K562 (cell line): ENCODE measurements around the gene HARS1. TPM values are rescaled to one million over a fixed set of nuclear protein-coding genes. Genes with fewer than 3 reads are reported as not detected.

ENCODE experiments used
- BMI1 ChIP-seq: fragments of 150-350 bp; IDR thresholded peaks from 2 replicates; pipeline ENCODE4 v1.6.1; 2014; ENCODE audit warnings: low read length
- KHSRP ChIP-seq: fragments of 450-650 bp; IDR thresholded peaks from 2 replicates; pipeline ENCODE4 v1.6.1; 2017
- SMARCA5 ChIP-seq: fragments of 450-650 bp; IDR thresholded peaks from 2 replicates; pipeline ENCODE4 v1.6.1; 2016
- TAL1 ChIP-seq: fragments of 450-650 bp; IDR thresholded peaks from 2 replicates; pipeline ENCODE4 v1.6.1; 2016; ENCODE audit warnings: mild to moderate bottlenecking
- ZNF124 ChIP-seq: sonication (generic); formaldehyde crosslinking; IDR thresholded peaks from 2 replicates; pipeline ENCODE4 v1.8.1; 2022; ENCODE audit warnings: missing genetic modification reagents
- ZNF707 ChIP-seq: fragments of 250-450 bp; sonication (Bioruptor Pico); conservative IDR thresholded peaks from 2 replicates; pipeline ENCODE4 v1.8.0; 2022; ENCODE audit warnings: inconsistent platforms, mild to moderate bottlenecking, moderate library complexity
- polyA plus RNA-seq, 8 experiments: library from polyadenylated mRNA; depleted of rRNA in 4 of 8; stranded (reverse) in 5 of 8; unstranded in 3 of 8; fragments of >200 nt; fragmentation: Nextera tagmentation in 2 of 8; fragmentation: Illumina TruSeq in 1 of 8; extraction: Ambion mirVana in 2 of 8; extraction: Trizol in 1 of 8; gene quantifications; 2 replicates each; pipeline versions ENCODE4 v1.2.1 to v1.2.3, GENCODE V29; 2011 to 2014; ENCODE audit warnings: inconsistent platforms in 1 of 8, missing spikeins in 1 of 8
- total RNA-seq, 7 experiments: library from RNA; depleted of rRNA in 6 of 7; stranded (reverse); fragments of >200 nt in 6 of 7; fragmentation: Illumina TruSeq in 2 of 7; extraction: Trizol in 2 of 7; gene quantifications; 2 replicates each; pipeline versions ENCODE4 v1.2.1 to v1.2.3, GENCODE V29; 2011 to 2021; ENCODE audit warnings: low replicate concordance in 1 of 7
- TF ChIP-seq, protein P1 (sequence below): fragments of 450-650 bp; IDR thresholded peaks from 2 replicates; pipeline ENCODE4 v1.6.1; 2016; ENCODE audit warnings: mild to moderate bottlenecking, moderate library complexity
- TF ChIP-seq, protein P2 (sequence below), 2 experiments: IDR thresholded peaks in 1 of 2; conservative IDR thresholded peaks in 1 of 2; 2 replicates each; pipeline ENCODE4 v1.6.1; 2016; ENCODE audit warnings: low read depth in 2 of 2, mild to moderate bottlenecking in 1 of 2, missing compliant biosample characterization in 1 of 2, missing genetic modification characterization in 1 of 2, moderate library complexity in 1 of 2
- TF ChIP-seq, protein P3 (sequence below): sonication (generic); formaldehyde crosslinking; IDR thresholded peaks from 2 replicates; pipeline ENCODE4 v1.4.0; 2020; ENCODE audit warnings: mild to moderate bottlenecking, missing genetic modification reagents

Gene HARS1
- total and polyA plus RNA-seq, 9 of the 15 experiments (the other 6 are each of a cell fraction or from before 2014, with no cell fraction given), result 13.5 to 88.5 (median 75.2) TPM

DNA sequence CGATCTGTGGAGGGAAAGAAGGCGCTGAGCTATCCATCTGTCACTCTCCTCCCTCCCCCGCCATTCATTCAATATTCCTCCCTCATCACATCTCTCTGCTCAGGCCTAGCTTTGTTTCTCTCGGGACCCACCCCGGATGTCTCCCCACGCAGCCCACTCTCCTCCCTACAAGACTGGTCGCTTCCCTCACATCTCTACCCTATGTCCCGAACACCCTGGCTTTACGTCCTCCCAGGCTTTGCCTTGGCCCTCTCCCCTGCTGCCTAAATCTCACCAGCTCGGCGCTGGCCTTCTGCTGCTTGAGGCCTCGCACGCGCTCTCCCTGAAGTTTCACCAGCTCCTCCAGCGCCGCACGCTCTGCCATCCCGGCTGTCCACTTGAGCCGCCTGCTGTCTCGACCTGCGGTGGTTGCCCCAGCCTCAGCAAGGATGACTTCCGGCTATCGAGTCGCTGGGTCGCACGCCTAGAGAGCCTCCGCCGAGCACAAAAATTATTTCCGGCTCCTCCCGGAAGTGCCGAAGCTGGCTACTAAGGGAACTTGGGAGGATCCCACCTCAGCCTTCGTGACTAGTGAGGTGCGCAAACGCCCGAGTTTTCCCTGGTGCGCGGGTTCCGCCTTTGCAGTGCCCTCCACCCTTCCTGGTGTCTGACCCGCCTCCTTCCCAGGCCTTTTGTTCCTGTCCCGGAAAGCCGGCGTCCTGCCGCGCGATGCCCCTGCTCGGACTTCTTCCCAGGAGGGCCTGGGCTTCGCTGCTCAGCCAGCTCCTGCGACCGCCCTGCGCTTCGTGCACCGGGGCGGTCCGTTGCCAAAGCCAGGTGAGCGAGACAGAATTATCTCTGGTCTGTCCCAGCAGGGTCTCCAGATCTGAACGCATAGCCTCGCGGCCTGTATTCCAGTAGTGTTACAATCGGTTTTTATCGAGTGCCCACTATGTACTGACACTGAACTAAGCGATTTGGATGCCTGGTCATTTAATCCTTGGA, at the start of gene HARS1, which contains the start of gene HARS2 (continued):
- TF ChIP-seq ZNF707 (no peak), TAL1 (no peak), ZNF124 (no peak), KHSRP (peak; percentile 43; the same call in 1 of the 2 replicates), BMI1 (no peak), SMARCA5 (peak; percentile 73; the same call in 1 of the 2 replicates)
- TF ChIP-seq, protein P1, sequence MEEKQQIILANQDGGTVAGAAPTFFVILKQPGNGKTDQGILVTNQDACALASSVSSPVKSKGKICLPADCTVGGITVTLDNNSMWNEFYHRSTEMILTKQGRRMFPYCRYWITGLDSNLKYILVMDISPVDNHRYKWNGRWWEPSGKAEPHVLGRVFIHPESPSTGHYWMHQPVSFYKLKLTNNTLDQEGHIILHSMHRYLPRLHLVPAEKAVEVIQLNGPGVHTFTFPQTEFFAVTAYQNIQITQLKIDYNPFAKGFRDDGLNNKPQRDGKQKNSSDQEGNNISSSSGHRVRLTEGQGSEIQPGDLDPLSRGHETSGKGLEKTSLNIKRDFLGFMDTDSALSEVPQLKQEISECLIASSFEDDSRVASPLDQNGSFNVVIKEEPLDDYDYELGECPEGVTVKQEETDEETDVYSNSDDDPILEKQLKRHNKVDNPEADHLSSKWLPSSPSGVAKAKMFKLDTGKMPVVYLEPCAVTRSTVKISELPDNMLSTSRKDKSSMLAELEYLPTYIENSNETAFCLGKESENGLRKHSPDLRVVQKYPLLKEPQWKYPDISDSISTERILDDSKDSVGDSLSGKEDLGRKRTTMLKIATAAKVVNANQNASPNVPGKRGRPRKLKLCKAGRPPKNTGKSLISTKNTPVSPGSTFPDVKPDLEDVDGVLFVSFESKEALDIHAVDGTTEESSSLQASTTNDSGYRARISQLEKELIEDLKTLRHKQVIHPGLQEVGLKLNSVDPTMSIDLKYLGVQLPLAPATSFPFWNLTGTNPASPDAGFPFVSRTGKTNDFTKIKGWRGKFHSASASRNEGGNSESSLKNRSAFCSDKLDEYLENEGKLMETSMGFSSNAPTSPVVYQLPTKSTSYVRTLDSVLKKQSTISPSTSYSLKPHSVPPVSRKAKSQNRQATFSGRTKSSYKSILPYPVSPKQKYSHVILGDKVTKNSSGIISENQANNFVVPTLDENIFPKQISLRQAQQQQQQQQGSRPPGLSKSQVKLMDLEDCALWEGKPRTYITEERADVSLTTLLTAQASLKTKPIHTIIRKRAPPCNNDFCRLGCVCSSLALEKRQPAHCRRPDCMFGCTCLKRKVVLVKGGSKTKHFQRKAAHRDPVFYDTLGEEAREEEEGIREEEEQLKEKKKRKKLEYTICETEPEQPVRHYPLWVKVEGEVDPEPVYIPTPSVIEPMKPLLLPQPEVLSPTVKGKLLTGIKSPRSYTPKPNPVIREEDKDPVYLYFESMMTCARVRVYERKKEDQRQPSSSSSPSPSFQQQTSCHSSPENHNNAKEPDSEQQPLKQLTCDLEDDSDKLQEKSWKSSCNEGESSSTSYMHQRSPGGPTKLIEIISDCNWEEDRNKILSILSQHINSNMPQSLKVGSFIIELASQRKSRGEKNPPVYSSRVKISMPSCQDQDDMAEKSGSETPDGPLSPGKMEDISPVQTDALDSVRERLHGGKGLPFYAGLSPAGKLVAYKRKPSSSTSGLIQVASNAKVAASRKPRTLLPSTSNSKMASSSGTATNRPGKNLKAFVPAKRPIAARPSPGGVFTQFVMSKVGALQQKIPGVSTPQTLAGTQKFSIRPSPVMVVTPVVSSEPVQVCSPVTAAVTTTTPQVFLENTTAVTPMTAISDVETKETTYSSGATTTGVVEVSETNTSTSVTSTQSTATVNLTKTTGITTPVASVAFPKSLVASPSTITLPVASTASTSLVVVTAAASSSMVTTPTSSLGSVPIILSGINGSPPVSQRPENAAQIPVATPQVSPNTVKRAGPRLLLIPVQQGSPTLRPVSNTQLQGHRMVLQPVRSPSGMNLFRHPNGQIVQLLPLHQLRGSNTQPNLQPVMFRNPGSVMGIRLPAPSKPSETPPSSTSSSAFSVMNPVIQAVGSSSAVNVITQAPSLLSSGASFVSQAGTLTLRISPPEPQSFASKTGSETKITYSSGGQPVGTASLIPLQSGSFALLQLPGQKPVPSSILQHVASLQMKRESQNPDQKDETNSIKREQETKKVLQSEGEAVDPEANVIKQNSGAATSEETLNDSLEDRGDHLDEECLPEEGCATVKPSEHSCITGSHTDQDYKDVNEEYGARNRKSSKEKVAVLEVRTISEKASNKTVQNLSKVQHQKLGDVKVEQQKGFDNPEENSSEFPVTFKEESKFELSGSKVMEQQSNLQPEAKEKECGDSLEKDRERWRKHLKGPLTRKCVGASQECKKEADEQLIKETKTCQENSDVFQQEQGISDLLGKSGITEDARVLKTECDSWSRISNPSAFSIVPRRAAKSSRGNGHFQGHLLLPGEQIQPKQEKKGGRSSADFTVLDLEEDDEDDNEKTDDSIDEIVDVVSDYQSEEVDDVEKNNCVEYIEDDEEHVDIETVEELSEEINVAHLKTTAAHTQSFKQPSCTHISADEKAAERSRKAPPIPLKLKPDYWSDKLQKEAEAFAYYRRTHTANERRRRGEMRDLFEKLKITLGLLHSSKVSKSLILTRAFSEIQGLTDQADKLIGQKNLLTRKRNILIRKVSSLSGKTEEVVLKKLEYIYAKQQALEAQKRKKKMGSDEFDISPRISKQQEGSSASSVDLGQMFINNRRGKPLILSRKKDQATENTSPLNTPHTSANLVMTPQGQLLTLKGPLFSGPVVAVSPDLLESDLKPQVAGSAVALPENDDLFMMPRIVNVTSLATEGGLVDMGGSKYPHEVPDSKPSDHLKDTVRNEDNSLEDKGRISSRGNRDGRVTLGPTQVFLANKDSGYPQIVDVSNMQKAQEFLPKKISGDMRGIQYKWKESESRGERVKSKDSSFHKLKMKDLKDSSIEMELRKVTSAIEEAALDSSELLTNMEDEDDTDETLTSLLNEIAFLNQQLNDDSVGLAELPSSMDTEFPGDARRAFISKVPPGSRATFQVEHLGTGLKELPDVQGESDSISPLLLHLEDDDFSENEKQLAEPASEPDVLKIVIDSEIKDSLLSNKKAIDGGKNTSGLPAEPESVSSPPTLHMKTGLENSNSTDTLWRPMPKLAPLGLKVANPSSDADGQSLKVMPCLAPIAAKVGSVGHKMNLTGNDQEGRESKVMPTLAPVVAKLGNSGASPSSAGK, result peak; percentile 97
- TF ChIP-seq, protein P2, sequence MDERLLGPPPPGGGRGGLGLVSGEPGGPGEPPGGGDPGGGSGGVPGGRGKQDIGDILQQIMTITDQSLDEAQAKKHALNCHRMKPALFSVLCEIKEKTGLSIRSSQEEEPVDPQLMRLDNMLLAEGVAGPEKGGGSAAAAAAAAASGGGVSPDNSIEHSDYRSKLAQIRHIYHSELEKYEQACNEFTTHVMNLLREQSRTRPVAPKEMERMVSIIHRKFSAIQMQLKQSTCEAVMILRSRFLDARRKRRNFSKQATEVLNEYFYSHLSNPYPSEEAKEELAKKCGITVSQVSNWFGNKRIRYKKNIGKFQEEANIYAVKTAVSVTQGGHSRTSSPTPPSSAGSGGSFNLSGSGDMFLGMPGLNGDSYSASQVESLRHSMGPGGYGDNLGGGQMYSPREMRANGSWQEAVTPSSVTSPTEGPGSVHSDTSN (CRISPR knock-in tag; IDR thresholded peaks at IDR 0.05; ENCODE audit: low read depth), result no peak
- TF ChIP-seq, protein P2 (tag; conservative IDR thresholded peaks at IDR 0.05; ENCODE audit: low read depth), result 0 out of 2 replicates have a peak, but pooled peaks have one; percentile 23
- TF ChIP-seq, protein P3, sequence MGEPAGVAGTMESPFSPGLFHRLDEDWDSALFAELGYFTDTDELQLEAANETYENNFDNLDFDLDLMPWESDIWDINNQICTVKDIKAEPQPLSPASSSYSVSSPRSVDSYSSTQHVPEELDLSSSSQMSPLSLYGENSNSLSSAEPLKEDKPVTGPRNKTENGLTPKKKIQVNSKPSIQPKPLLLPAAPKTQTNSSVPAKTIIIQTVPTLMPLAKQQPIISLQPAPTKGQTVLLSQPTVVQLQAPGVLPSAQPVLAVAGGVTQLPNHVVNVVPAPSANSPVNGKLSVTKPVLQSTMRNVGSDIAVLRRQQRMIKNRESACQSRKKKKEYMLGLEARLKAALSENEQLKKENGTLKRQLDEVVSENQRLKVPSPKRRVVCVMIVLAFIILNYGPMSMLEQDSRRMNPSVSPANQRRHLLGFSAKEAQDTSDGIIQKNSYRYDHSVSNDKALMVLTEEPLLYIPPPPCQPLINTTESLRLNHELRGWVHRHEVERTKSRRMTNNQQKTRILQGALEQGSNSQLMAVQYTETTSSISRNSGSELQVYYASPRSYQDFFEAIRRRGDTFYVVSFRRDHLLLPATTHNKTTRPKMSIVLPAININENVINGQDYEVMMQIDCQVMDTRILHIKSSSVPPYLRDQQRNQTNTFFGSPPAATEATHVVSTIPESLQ (CRISPR knock-in tag), result peak; percentile 40; the same call in 1 of the 2 replicates
